HepG2 (cell line): ENCODE data around the gene SHC3. TPM values are rescaled to one million over a fixed set of nuclear protein-coding genes. Genes with fewer than 3 reads are reported as not detected.

ENCODE experiments used
- ATAC-seq: fragments of 200-7000 bp; cut with Tn5 transposase; 3 replicates; pipeline ENCODE4 v1.9.1; 2020; ENCODE audit warnings: mild to moderate bottlenecking, moderate library complexity
- BruUV-seq: library from RNA; stranded (reverse); fragments of 400-500 nt; replicated peaks from 2 replicates; lab custom pipeline; 2021; lab: Mats Ljungman, UMichigan
- CTCF ChIA-PET: fragments of 300-600 bp; formaldehyde crosslinking; extraction: SDS; loops from one replicate; lab custom pipeline; 2021; ENCODE audit warnings: low total read pairs, inconsistent platforms, low intra/inter-chr PET ratio; lab: Yijun Ruan, JAX
- POLR2A ChIA-PET: fragments of 350-600 bp; sonication (Branson Sonifier 250); formaldehyde crosslinking; loops from one replicate; lab custom pipeline; 2020; ENCODE audit warnings: antibody characterized with exemption, inconsistent platforms; lab: Yijun Ruan, JAX
- DNase-seq: peaks from one replicate; pipeline ENCODE4 v3.0.0-alpha.2; 2015; ENCODE audit warnings: low spot score
- FAIRE-seq: peaks from 3 replicates; lab custom pipeline; 2011; peaks lifted over from hg19 to GRCh38; lab: Jason Lieb, UNC
- H2AFZ ChIP-seq: one replicate; pipeline ENCODE4 v1.6.1; 2011; ENCODE audit warnings: low read length, inconsistent platforms
- H3K27ac ChIP-seq: fragments of 300-600 bp; 3 replicates; pipeline ENCODE4 v1.8.0; 2011; ENCODE audit warnings: mixed run types, mild to moderate bottlenecking, mixed read lengths, low read length, inconsistent platforms; ENCODE audit not compliant: insufficient read depth; ENCODE audit errors: extremely low read length
- H3K27me3 ChIP-seq, 2 experiments: fragments of 200-600 bp in 1 of 2; 2 replicates in 1 of 2; 3 replicates in 1 of 2; pipeline versions ENCODE4 v1.6.0 to v1.8.0; 2011; ENCODE audit warnings: low read length in 2 of 2, mild to moderate bottlenecking in 2 of 2, moderate library complexity in 2 of 2, inconsistent platforms in 1 of 2; ENCODE audit not compliant: insufficient read depth in 2 of 2, control insufficient read depth in 1 of 2
- H3K36me3 ChIP-seq, 2 experiments: fragments of 200-600 bp in 1 of 2; replicated peaks in 1 of 2; 2 replicates in 1 of 2; 3 replicates in 1 of 2; pipeline versions ENCODE4 v1.5.1 to v1.8.0; 2011; ENCODE audit warnings: low read length in 2 of 2, inconsistent platforms in 1 of 2; ENCODE audit not compliant: insufficient read depth in 2 of 2, control insufficient read depth in 1 of 2
- H3K4me1 ChIP-seq: 2 replicates; pipeline ENCODE4 v1.5.1; 2012; ENCODE audit warnings: low read length, inconsistent platforms; ENCODE audit not compliant: insufficient read depth
- H3K4me2 ChIP-seq: 2 replicates; pipeline ENCODE4 v1.6.0; 2011; ENCODE audit warnings: low read depth, low read length, inconsistent platforms
- H3K4me3 ChIP-seq, 3 experiments: fragments of 200-600 bp in 1 of 3; sonication (generic), shearing (Covaris generic) in 1 of 3; replicated peaks in 1 of 3; 2 replicates each; pipeline ENCODE4 v1.5.1; 2011 to 2016; ENCODE audit warnings: low read length in 3 of 3, inconsistent platforms in 2 of 3, low read depth in 2 of 3, mild to moderate bottlenecking in 2 of 3, control low read depth in 1 of 3, mixed read lengths in 1 of 3; ENCODE audit not compliant: insufficient read depth in 1 of 3
- H3K79me2 ChIP-seq: one replicate; pipeline ENCODE4 v1.6.1; 2011; ENCODE audit warnings: low read length, inconsistent platforms; ENCODE audit not compliant: insufficient read depth
- H3K9ac ChIP-seq: 2 replicates; pipeline ENCODE4 v1.6.0; 2011; ENCODE audit warnings: mild to moderate bottlenecking, low read depth, low read length, inconsistent platforms; ENCODE audit not compliant: insufficient read depth
- H3K9me3 ChIP-seq: 2 replicates; pipeline ENCODE4 v1.5.1; 2012; ENCODE audit warnings: mild to moderate bottlenecking, low read length
- H4K20me1 ChIP-seq: 2 replicates; pipeline ENCODE4 v1.6.0; 2011; ENCODE audit warnings: inconsistent platforms, mild to moderate bottlenecking, low read length, moderate library complexity; ENCODE audit not compliant: insufficient read depth
- DDIT3 ChIP-seq: sonication (generic); formaldehyde crosslinking; IDR thresholded peaks from 2 replicates; pipeline ENCODE4 v1.4.0; 2020; ENCODE audit warnings: mild to moderate bottlenecking, missing genetic modification reagents
- MTF1 ChIP-seq: sonication (generic); formaldehyde crosslinking; IDR thresholded peaks from 2 replicates; pipeline ENCODE4 v1.5.0; 2020; ENCODE audit warnings: missing genetic modification reagents
- SMAD3 ChIP-seq: sonication (generic); formaldehyde crosslinking; IDR thresholded peaks from 2 replicates; pipeline ENCODE4 v1.4.0; 2020; ENCODE audit warnings: missing genetic modification reagents
- ZBTB26 ChIP-seq: IDR thresholded peaks from 2 replicates; pipeline ENCODE4 v1.6.1; 2016; ENCODE audit warnings: missing compliant biosample characterization, missing genetic modification reagents, borderline replicate concordance
- ZNF333 ChIP-seq: sonication (generic); formaldehyde crosslinking; IDR thresholded peaks from 2 replicates; pipeline ENCODE4 v1.4.0; 2020; ENCODE audit warnings: mild to moderate bottlenecking, missing genetic modification reagents, borderline replicate concordance
- ZNF510 ChIP-seq: sonication (generic); formaldehyde crosslinking; IDR thresholded peaks from 2 replicates; pipeline ENCODE4 v1.4.0; 2020; ENCODE audit warnings: low read depth, mild to moderate bottlenecking, missing genetic modification reagents
- ZNF784 ChIP-seq: sonication (generic); formaldehyde crosslinking; IDR thresholded peaks from 2 replicates; pipeline ENCODE4 v1.5.1; 2020; ENCODE audit warnings: missing genetic modification reagents, mild to moderate bottlenecking, borderline replicate concordance
- ZNF878 ChIP-seq: sonication (generic); formaldehyde crosslinking; IDR thresholded peaks from 2 replicates; pipeline ENCODE4 v1.8.1; 2023; ENCODE audit warnings: mild to moderate bottlenecking, missing genetic modification reagents, moderate library complexity
- ZNF879 ChIP-seq: sonication (generic); formaldehyde crosslinking; IDR thresholded peaks from 2 replicates; pipeline ENCODE4 v1.8.1; 2023; ENCODE audit warnings: missing genetic modification reagents
- WGBS: methylation state at CpG from one replicate; pipeline ENCODE4 v1.1.6; 2017; ENCODE audit warnings: low lambda C conversion rate; 5-methylcytosine and 5-hydroxymethylcytosine counted together
- in situ Hi-C: cut with HindIII; loops from 2 replicates; pipeline ENCODE4 v1.10.0; 2017; ENCODE audit warnings: low pct_unique_long_range_greater_than_20kb; ENCODE audit not compliant: extremely low pct_ligation_motif_present
- intact Hi-C: fragments of 100-400 bp; cut with micrococcal nuclease; formaldehyde crosslinking; loops from one replicate; pipeline ENCODE4 v1.10.0; 2022; ENCODE audit not compliant: unreplicated experiment
- polyA plus RNA-seq, 8 experiments: library from polyadenylated mRNA; depleted of rRNA in 3 of 8; stranded (reverse) in 7 of 8; unstranded in 1 of 8; fragments of >200 nt; fragmentation: Illumina TruSeq in 4 of 8; extraction: Trizol in 4 of 8; gene quantifications; 2 replicates each; pipeline versions ENCODE4 v1.2.1 to v1.2.3, GENCODE V29; 2011 to 2016; ENCODE audit warnings: low read depth in 4 of 8, missing spikeins in 1 of 8, mixed read lengths in 1 of 8; ENCODE audit not compliant: insufficient read depth in 1 of 8
- total RNA-seq, 5 experiments: library from RNA; depleted of rRNA; stranded (reverse); fragments of >200 nt; fragmentation: Illumina TruSeq; extraction: Trizol; gene quantifications; 2 replicates each; pipeline ENCODE4 v1.2.3, GENCODE V29; 2016; ENCODE audit warnings: low read depth in 1 of 5

The SHC3 gene
- total and polyA plus RNA-seq, 2 of the 13 experiments (the other 11 are each of a cell fraction or from before 2014, with no cell fraction given): 0.09 to 0.89 TPM

- no peaks in the 10 kb centered on the region for H3K27me3 ChIP-seq
- WGBS: 23% methylated on average over 2 of the region's 2 CpGs
- intact Hi-C loops: no loop called here
- H3K4me1 ChIP-seq: no peaks in the 10 kb centered on the region
- no peaks in the 10 kb centered on the region for H3K9me3 ChIP-seq
- H3K4me2 ChIP-seq: no peak overlapping the region
- no TSS peak for BruUV-seq
- H3K4me3 ChIP-seq: no peak overlapping the region
- H3K27ac ChIP-seq: no peak overlapping the region
- FAIRE-seq: no peak
- ATAC-seq: no peak
- POLR2A ChIA-PET: no interaction called here
- no peak overlapping the region for H2AFZ ChIP-seq
- H3K9ac ChIP-seq: no peak overlapping the region
- no peaks in the 10 kb centered on the region for H3K36me3 ChIP-seq
- TF ChIP-seq ZNF784 (no peak), ZNF333 (CRISPR knock-in tag) (no peak), DDIT3 (CRISPR knock-in tag) (no peak), SMAD3 (CRISPR knock-in tag) (no peak), ZNF878 (no peak), ZNF879 (CRISPR knock-in tag) (no peak), ZBTB26 (no peak), MTF1 (no peak), ZNF510 (no peak)
- TF ChIP-seq, all 625 proteins: peak for 0
- Histone ChIP-seq H3K79me2 (no peaks in the 10 kb centered on the region), H4K20me1 (no peaks in the 10 kb centered on the region)
- no peak for DNase-seq
- in situ Hi-C loops: no loop called here
- CTCF ChIA-PET: no interaction called here
Observed at GRCh38 chr9:89011683-89012082, 166.9 kb downstream of the SHC3 start.
